ENCODE data around the gene ANO10. TPM values are rescaled to one million over a fixed set of nuclear protein-coding genes. Genes with fewer than 3 reads are reported as not detected.

Gene ANO10
- total and polyA plus RNA-seq, 4 donors: 19.9 to 33.2 (median 25.3) TPM

- DNase-seq (no peak), ATAC-seq (ENCODE audit: insufficient read depth, low FRiP score) (no peak)
- TF ChIP-seq CTCF (IDR thresholded peaks at IDR 0.05; ENCODE audit: control extremely low read depth, extremely low read depth): no peak
- Histone ChIP-seq H3K36me3 (ENCODE audit: control insufficient read depth in 4 of 4, insufficient read depth in 4 of 4, low read length in 4 of 4) (no peaks in the 10 kb centered on the region), H3K4me1 (ENCODE audit: control insufficient read depth in 5 of 5, insufficient read depth in 5 of 5, low read length in 5 of 5) (peaks cover 0 to 5% (median 0%) of the 10 kb centered on the region in 5 donors), H3K9ac (ENCODE audit: insufficient read depth in 1 of 2, low read length in 2 of 2) (no peak overlapping the region), H3K4me3 (no peak overlapping the region), H3K27me3 (ENCODE audit: control insufficient read depth in 3 of 3, insufficient read depth in 3 of 3, low read length in 2 of 3) (no peaks in the 10 kb centered on the region), H3K27ac (ENCODE audit: low read depth in 1 of 2, low read length in 1 of 2) (no peak overlapping the region), H3K9me3 (ENCODE audit: control insufficient read depth in 4 of 4, insufficient read depth in 3 of 4, low read length in 3 of 4) (no peaks in the 10 kb centered on the region)
- WGBS, 2 donors: 76 to 90% methylated on average over 3 of the region's 3 CpGs
Observed at GRCh38 chr3:43379343-43379742, 242.5 kb downstream of the ANO10 start.

- Histone ChIP-seq H3K27me3 (ENCODE audit: control insufficient read depth in 3 of 3, insufficient read depth in 3 of 3, low read length in 2 of 3) (no peaks in the 10 kb centered on the region), H3K4me1 (ENCODE audit: control insufficient read depth in 5 of 5, insufficient read depth in 5 of 5, low read length in 5 of 5) (peaks cover 0 to 5% (median 3%) of the 10 kb centered on the region in 5 donors), H3K9me3 (ENCODE audit: control insufficient read depth in 4 of 4, insufficient read depth in 3 of 4, low read length in 3 of 4) (no peaks in the 10 kb centered on the region), H3K36me3 (ENCODE audit: control insufficient read depth in 4 of 4, insufficient read depth in 4 of 4, low read length in 4 of 4) (no peaks in the 10 kb centered on the region), H3K4me3 (no peak overlapping the region), H3K9ac (ENCODE audit: insufficient read depth in 1 of 2, low read length in 2 of 2) (no peak overlapping the region), H3K27ac (ENCODE audit: low read depth in 1 of 2, low read length in 1 of 2) (no peak overlapping the region)
- DNase-seq (no peak), ATAC-seq (ENCODE audit: insufficient read depth, low FRiP score) (peak; percentile 58)
- peak; percentile 49 for TF ChIP-seq CTCF (IDR thresholded peaks at IDR 0.05; ENCODE audit: control extremely low read depth, extremely low read depth)
- WGBS, 2 donors: 89% methylated on average over 2 of the region's 2 CpGs
Observed at GRCh38 chr3:43378066-43378935, 243.5 kb downstream of the ANO10 start.

GRCh38 chr3:43373560-43373928 is 248.3 kb downstream of the ANO10 start:
- Histone ChIP-seq H3K9ac (ENCODE audit: insufficient read depth in 1 of 2, low read length in 2 of 2) (no peak overlapping the region), H3K9me3 (ENCODE audit: control insufficient read depth in 4 of 4, insufficient read depth in 3 of 4, low read length in 3 of 4) (no peaks in the 10 kb centered on the region), H3K4me1 (ENCODE audit: control insufficient read depth in 5 of 5, insufficient read depth in 5 of 5, low read length in 5 of 5) (peaks cover 0 to 11% (median under 1%) of the 10 kb centered on the region in 5 donors), H3K36me3 (ENCODE audit: control insufficient read depth in 4 of 4, insufficient read depth in 4 of 4, low read length in 4 of 4) (no peaks in the 10 kb centered on the region), H3K27ac (ENCODE audit: low read depth in 1 of 2, low read length in 1 of 2) (no peak overlapping the region), H3K27me3 (ENCODE audit: control insufficient read depth in 3 of 3, insufficient read depth in 3 of 3, low read length in 2 of 3) (no peaks in the 10 kb centered on the region), H3K4me3 (no peak overlapping the region)
- WGBS, 2 donors: 94 to 95% methylated on average over 3 of the region's 3 CpGs
- ATAC-seq (ENCODE audit: insufficient read depth, low FRiP score) (no peak), DNase-seq (no peak)
- TF ChIP-seq CTCF (IDR thresholded peaks at IDR 0.05; ENCODE audit: control extremely low read depth, extremely low read depth): no peak
